Pons (tissue), 1 donor: ENCODE data around the gene USP25.
A peak's percentile ranks its signal among the peaks of the same experiment; 100 is the strongest.
"Not testable (repeated sequence)": the region's sequence is repeated elsewhere in the genome, so short reads cannot be mapped to it uniquely, and the experiment has no call there.

ENCODE experiments used
- DNase-seq: peaks from one replicate; pipeline ENCODE4 v3.0.0-alpha.2; 2016; ENCODE audit warnings: low spot score

USP25 gene

DNA sequence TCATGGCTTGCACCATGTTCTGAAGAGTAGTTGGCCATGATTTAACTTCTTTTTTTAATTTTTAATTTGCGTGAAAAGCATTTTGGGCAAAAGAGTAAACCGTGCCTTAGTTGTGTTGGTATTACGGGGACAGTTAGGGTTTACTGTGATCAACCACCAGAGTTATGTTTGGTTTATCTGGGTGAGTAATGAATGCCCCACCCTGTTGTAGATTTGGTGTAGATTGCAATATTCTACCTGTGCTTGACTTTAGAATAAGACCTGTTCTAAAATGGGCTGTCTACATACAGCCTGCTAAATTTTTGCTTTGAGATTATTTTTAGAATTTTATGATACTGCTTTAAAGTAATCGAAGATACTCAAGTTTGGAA, 1.4 kb downstream of the USP25 start:
- no peak for DNase-seq

GRCh38 chr21:15732290-15732995, 2.7 kb downstream of the USP25 start:
- DNase-seq, result peak; percentile 63

DNA sequence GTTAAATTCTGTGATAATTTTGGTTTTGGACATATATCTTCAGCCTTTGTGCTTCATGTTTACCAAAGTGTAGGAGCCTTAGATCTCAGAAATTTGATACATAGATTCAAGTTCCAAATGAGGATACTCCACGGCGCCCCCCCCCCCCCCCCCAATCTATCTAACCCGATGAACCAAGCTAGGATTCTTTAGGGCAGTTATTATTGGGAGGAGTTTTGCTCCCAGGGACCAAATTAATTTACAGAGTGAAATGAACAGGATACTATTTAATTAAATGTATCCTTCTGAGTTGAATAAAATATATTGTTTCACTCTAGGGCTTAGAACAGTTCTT, 3.2 kb downstream of the USP25 start:
- no peak for DNase-seq

GRCh38 chr21:15735409-15735808, 5.6 kb downstream of the USP25 start:
- DNase-seq, result no peak

- DNase-seq, result not testable (repeated sequence)
Observed at GRCh38 chr21:15735931-15736330, 6.1 kb downstream of the USP25 start.

DNA sequence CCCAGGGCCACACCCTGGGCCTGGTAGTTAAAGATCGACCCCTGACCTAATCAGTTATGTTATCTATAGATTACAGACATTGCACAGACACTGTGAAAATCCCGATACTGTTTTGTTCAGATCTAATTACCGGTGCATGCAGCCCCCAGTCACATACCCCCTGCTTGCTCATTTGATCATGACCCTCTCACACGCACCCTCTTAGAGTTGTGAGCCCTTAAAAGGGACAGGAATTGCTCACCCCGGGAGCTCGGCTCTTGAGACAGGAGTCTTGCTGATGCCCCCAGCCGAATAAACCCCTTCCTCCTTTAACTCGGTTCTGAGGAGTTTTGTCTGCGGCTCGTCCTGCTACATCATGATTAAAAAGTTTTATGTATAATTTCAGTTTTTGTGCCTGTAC, 9.0 kb downstream of the USP25 start:
- not testable (repeated sequence) for DNase-seq

GRCh38 chr21:15740383-15740782, 10.6 kb downstream of the USP25 start:
- DNase-seq, result no peak

DNA sequence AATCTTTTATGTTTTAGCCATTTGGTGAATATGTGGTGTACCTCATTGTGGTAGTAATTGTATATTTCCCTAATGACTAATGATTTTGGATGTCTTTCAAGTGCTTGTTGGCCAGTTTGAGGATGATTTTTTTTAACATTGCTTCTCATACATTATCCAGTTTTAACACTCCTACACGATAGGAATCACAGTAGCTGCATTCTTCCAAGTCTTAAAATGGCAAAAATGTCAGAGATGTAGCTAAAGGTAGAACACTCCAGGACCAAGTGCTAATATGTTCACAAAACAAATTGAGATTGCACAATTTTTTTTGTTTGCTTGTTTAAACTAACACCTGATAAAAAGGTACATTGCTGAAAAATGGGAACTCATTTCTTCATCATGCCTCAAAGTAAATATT, 11.7 kb downstream of the USP25 start:
- DNase-seq, result no peak

DNA sequence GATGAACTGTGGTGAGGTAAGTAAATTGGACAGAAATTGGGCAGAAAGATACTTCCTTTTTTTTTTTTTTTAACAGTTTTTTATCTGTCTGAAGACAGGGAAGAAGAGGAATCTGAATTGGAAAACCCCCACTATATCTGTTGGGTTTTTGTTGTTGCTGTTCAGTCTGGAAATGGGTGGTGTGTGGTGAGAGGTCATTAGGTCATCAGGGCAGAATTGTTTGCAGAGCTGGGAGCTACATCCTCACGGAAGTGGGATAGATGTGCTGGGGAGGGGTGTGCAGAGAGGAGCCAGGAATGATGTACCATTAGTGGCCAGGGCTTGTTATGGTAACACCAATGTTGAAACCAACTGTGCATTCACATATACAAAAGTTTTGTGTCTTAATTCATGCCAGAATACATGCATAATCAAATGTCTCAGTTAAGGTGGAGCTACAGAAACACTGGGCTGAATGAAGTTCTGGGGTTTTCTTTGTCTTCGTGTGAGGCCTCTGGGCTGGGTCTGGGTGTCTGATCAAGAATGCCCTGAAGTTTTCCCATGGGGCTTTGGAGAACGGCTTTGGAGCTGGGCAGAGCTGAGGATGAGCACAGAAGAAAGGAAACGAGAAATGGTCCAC, 12.4 kb downstream of the USP25 start:
- no peak for DNase-seq

DNA sequence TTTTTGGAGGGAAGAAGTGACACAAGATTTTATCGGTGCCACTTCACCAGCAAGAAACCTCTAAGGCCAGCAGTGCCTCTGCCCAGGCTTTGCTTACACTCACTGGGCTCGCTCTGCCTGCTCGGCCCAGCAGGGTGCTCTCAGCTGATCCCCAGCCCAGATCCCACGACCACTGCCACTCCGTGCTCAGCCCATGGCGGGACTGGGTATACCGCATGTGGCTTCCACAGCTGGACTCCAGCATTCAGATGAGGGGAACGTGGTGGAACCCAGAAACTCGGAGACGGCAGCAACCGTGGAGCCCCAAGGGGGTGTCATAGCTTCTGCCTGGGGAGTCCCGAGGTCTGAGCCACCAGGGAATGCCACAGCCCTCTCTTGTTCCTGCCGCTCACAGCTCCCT, 12.9 kb downstream of the USP25 start:
- no peak for DNase-seq

DNA sequence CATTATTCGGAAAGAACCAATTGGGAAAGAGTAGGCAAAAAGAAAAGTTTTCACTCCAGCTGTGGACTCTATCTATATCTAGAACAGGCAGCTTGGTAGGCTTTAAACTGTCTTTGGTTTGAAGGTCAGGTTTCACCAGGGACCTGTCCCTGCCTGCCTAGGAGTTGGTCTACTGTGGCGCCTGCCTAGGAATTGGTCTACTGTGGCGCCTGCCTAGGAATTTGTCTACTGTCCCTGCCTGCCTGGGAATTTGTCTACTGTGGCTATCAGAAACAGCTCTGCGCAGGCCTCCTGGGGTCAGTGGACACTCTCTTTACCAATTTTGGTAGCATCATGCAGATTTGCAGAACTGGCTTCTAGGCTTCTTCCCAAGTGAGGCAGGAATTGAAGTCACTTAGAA, 13.8 kb downstream of the USP25 start:
- no peak for DNase-seq

DNA sequence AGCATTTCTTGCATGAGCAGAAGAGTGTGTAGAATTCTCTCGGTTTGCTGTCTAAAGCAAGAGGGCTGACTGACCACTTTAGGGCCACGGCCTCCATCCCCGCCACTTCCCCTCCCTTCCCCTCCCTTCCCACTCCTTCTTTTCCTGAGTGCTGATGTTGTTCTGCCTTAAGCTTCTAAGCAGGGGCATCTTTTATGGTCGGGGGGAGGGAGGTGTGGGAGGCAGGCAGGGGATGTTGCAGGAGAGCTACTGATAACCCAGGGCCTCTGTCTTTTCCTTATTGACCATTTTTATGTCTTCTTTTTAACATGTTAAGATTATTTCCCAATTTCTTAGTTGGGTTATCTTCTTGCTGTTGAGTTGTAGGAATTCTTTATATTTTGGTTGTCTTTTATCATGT, 15.1 kb downstream of the USP25 start:
- DNase-seq, result no peak

GRCh38 chr21:15748586-15748985, 18.8 kb downstream of the USP25 start:
- DNase-seq, result no peak

DNA sequence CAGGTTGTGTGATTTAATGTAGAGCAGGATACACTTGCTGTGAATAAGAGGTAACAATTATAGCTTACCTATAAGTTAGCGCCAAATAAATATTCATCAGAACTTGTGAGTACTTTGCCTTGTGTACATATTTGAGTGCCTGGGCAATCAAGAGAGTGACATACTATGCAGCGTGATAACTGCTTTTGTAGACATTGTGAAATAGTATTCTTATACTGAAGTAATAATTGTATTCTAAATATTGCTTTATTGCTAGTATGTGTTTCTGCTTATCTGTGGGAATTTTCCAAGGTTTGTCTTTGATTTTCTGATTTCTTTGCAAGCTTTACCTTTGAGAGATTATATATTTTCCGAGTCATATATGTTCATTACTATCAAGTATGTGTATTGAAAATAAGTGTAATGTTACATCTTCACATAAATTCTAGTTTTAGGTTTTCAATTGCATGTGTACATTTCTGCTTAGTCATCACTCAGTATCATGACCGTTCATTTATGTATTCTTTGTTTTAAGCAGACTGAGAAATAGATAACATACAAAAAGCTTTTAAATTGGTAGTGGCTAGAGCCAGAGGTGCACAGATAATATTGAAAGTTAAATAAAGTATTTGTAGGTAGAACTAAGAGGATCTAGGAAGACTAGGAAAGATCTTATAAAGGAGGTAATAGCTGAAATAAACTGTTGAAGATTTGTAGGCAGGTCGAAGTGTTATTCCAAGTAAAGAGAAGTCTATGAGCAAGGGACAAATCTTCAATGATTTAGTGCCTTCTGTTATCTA, 19.5 kb downstream of the USP25 start:
- no peak for DNase-seq

GRCh38 chr21:15749861-15750159, 20.0 kb downstream of the USP25 start:
- DNase-seq, result no peak

GRCh38 chr21:15751037-15751436, 21.3 kb downstream of the USP25 start:
- no peak for DNase-seq

DNA sequence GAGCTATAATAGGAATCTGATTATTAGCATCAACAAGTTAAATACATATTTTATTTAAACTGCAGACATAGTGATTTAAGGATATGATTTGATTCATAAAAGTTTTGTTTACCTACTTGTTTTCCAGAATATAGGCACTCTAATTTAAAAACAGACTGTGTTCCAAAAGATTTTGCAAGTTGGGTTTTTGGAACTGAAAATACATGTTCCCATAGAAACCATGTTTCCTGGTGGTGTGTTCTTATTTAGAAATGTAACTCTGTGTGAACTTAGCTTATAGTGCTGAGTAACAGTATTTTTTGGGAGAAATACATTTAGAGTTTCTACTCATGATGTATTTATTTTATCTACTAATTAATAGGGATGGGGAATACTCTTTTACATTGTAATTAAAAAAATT, 21.8 kb downstream of the USP25 start:
- DNase-seq, result no peak

DNA sequence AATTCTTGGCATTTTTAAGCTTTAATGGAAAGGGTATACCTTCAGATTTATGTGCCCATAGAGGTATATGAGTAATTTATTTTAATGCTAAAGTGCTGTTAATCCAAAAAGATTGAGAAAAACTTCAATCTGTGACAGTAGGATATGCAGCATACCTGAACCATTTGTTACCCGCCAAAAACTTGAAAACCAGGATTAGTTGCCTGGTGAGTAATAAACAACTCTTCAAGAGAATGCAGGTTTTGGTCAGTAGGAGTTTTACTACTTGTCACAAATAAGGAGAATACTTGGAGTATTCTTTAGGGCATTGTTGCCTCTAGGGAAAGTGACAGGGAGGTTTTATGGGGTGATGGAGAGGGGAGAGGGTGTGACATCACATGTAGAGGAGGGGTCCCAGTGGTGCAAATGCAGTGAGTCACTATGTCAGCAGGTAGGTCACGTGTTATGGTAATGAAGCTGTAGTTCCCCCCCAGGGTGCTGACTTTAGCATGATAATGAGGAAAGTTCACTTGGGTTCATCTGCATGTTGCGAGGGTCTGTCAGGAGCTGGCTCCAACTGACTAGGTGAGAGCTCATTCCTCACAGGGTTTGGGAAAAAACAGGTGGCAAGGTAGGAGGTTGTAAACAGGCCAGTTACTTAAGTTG, 23.1 kb downstream of the USP25 start:
- no peak for DNase-seq

- DNase-seq, result no peak
Observed at GRCh38 chr21:15753741-15754140, 24.0 kb downstream of the USP25 start.

- DNase-seq, result no peak
Observed at GRCh38 chr21:15754640-15755039, 24.9 kb downstream of the USP25 start.

DNA sequence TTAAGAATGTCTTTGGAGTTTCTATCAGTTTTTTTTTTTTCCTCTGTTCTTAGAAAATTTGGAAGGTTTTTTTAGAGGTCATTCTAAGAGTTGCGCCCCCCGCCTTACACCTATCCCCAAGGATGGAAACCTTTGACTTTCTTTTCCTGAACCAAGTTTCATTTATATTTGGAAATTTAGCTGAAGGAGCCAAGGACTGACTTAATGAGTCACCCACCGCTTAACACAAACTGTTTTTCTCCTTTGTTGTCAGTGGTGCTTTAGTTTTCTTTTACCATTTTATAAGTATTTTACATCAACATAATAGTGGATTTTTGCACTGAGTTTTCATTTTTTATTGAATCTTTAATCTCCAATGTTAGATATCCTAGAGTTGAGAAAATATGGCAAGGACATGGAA, 25.3 kb downstream of the USP25 start:
- no peak for DNase-seq

GRCh38 chr21:15759469-15759868, 29.7 kb downstream of the USP25 start:
- DNase-seq, result no peak

DNA sequence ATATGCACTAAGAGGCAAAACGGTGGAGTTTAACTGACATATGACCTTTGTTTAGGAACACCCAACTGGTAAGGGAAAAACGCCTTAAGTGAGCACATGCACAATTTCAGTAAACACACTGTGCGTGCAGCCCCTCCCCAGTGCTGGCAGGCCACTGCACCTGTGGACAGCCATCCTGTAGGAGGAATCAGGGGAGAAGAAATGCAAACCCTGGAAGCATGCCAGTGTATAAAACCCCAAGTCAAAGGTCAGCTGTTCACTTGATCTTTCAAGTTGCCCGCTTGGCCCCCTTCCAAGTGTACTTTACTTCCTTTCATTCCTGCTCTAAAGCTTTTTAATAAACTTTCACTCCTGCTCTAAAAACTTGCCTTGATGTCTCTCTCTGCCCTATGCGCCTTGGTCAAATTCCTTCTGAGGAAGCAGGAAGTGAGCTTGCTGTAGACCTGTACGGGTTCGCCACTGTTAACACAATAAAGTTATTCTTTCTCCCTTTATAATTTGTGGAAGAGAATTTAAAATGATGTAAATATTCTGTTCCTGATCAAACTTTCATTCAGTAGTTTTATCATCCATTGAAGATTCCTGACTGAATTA, 31.8 kb downstream of the USP25 start:
- DNase-seq, result no peak
